Common myeloid progenitor, CD34-positive (primary cell): ENCODE measurements around the gene CEP135.

Experiments used
- CTCF ChIA-PET: fragments of 350-600 bp; sonication (Branson Sonifier 250); formaldehyde crosslinking; loops from one replicate; lab custom pipeline; 2021; ENCODE audit warnings: antibody characterized with exemption; lab: Charles Lee
- POLR2A ChIA-PET: fragments of 350-600 bp; sonication (Branson Sonifier 250); formaldehyde crosslinking; loops from one replicate; lab custom pipeline; 2021; ENCODE audit warnings: antibody characterized with exemption; lab: Charles Lee
- DNase-seq, 3 donors: peaks; one replicate each; pipeline versions ENCODE4 v3.0.0 to v3.0.0-alpha.2; 2013
- H3K27ac ChIP-seq, 2 experiments: 1 replicate in 1 of 2; 2 replicates in 1 of 2; pipeline ENCODE4 v1.7.0; 2013; ENCODE audit warnings: inconsistent platforms in 2 of 2, low read length in 2 of 2, mild to moderate bottlenecking in 2 of 2, low read depth in 1 of 2, moderate library complexity in 1 of 2; ENCODE audit not compliant: severe bottlenecking in 2 of 2, insufficient read depth in 1 of 2, poor library complexity in 1 of 2
- H3K27me3 ChIP-seq, 5 experiments: replicated peaks in 2 of 5; 1 replicate in 3 of 5; 2 replicates in 2 of 5; pipeline versions ENCODE4 v1.6.1 to v1.7.0; 2013; ENCODE audit warnings: low read length in 4 of 5, mild to moderate bottlenecking in 2 of 5, moderate library complexity in 2 of 5, inconsistent platforms in 1 of 5; ENCODE audit not compliant: insufficient read depth in 5 of 5, control insufficient read depth in 4 of 5
- H3K36me3 ChIP-seq, 4 experiments: 1 replicate in 2 of 4; 2 replicates in 2 of 4; pipeline versions ENCODE4 v1.6.1 to v1.7.0; 2013; ENCODE audit warnings: low read length in 3 of 4, control low read depth in 1 of 4, mild to moderate bottlenecking in 1 of 4; ENCODE audit not compliant: control insufficient read depth in 4 of 4, insufficient read depth in 4 of 4
- H3K4me1 ChIP-seq, 4 experiments: 1 replicate in 3 of 4; 2 replicates in 1 of 4; pipeline versions ENCODE4 v1.6.1 to v1.7.1; 2013; ENCODE audit warnings: low read length in 3 of 4, mild to moderate bottlenecking in 3 of 4, control low read depth in 1 of 4, inconsistent platforms in 1 of 4, moderate library complexity in 1 of 4; ENCODE audit not compliant: control insufficient read depth in 4 of 4, insufficient read depth in 4 of 4; ENCODE audit errors: control extremely low read depth in 1 of 4
- H3K4me3 ChIP-seq, 7 experiments: 1 replicate in 4 of 7; 2 replicates in 3 of 7; pipeline versions ENCODE4 v1.5.1 to v1.7.0; 2013; ENCODE audit warnings: mild to moderate bottlenecking in 7 of 7, low read length in 6 of 7, moderate library complexity in 6 of 7, inconsistent platforms in 2 of 7, low read depth in 2 of 7, control low read depth in 1 of 7; ENCODE audit not compliant: insufficient read depth in 4 of 7, control insufficient read depth in 1 of 7; ENCODE audit errors: extremely low read depth in 1 of 7
- H3K9me3 ChIP-seq, 5 experiments: 1 replicate in 4 of 5; 2 replicates in 1 of 5; pipeline versions ENCODE4 v1.6.1 to v1.7.1; 2013; ENCODE audit warnings: low read length in 4 of 5, mild to moderate bottlenecking in 2 of 5, inconsistent platforms in 1 of 5, low read depth in 1 of 5, moderate library complexity in 1 of 5; ENCODE audit not compliant: control insufficient read depth in 4 of 5, insufficient read depth in 2 of 5; ENCODE audit errors: control extremely low read depth in 1 of 5
- WGBS: methylation state at CpG from one replicate; pipeline ENCODE4 v1.1.5; 2013; ENCODE audit not compliant: insufficient coverage; 5-methylcytosine and 5-hydroxymethylcytosine counted together

The CEP135 gene

GRCh38 chr4:56051029-56051709 is 102.4 kb downstream of the CEP135 start:
- POLR2A ChIA-PET, result no interaction called here
- DNase-seq, result no peak
- H3K27me3 ChIP-seq, result no peaks in the 10 kb centered on the region

GRCh38 chr4:56051710-56052075 is 102.9 kb downstream of the CEP135 start:
- H3K4me3 ChIP-seq, result peak overlapping the region in 1 of 7 experiments; percentile 94
- 100% methylated on average over 1 of the region's 1 CpG for WGBS
- ChIA-PET POLR2A (no interaction called here), CTCF (interaction anchor here (0.6 to 2.9 kb wide), 4 partner anchors 8 to 58 kb away, joined by 3 to 13 read pairs (median 4); no protein-coding TSS in a partner anchor)
- H3K36me3 ChIP-seq, result no peaks in the 10 kb centered on the region
- H3K27me3 ChIP-seq, result no peaks in the 10 kb centered on the region
- DNase-seq, result no peak
- no peak overlapping the region for H3K27ac ChIP-seq
- H3K9me3 ChIP-seq, result no peaks in the 10 kb centered on the region
- peaks cover 0 to 32% (median 18%) of the 10 kb centered on the region in 4 experiments for H3K4me1 ChIP-seq

More at GRCh38 chr4:56051029-56051709, 102.4 kb downstream of the CEP135 start:
- H3K36me3 ChIP-seq, result no peaks in the 10 kb centered on the region
- H3K4me1 ChIP-seq, result peaks cover 0 to 32% (median 18%) of the 10 kb centered on the region in 4 experiments
- no peaks in the 10 kb centered on the region for H3K9me3 ChIP-seq
- CTCF ChIA-PET, result interaction anchor here (0.6 to 2.9 kb wide), 5 partner anchors 9 to 137 kb away, joined by 3 to 13 read pairs (median 3); no protein-coding TSS in a partner anchor
- WGBS, result 76% methylated on average over 5 of the region's 7 CpGs
- peak overlapping the region in 1 of 2 experiments; percentile 85 for H3K27ac ChIP-seq
- H3K4me3 ChIP-seq, result peak overlapping the region in 5 of 7 experiments; percentile 90 to 94 (median 92)

GRCh38 chr4:56052481-56052880 is 103.7 kb downstream of the CEP135 start:
- H3K27ac ChIP-seq, result no peak overlapping the region
- H3K4me3 ChIP-seq, result no peak overlapping the region
- no peaks in the 10 kb centered on the region for H3K27me3 ChIP-seq
- POLR2A ChIA-PET, result no interaction called here
- H3K36me3 ChIP-seq, result peaks cover 0 to 3% (median 0%) of the 10 kb centered on the region in 4 experiments
- H3K9me3 ChIP-seq, result no peaks in the 10 kb centered on the region
- DNase-seq, result no peak
- no CpG with 5 or more reads among the region's 1 CpG for WGBS
- CTCF ChIA-PET, result interaction anchor here (0.7 to 2.9 kb wide), 3 partner anchors 7 to 104 kb away, joined by 3 to 13 read pairs (median 5); no protein-coding TSS in a partner anchor
- peaks cover 0 to 32% (median 18%) of the 10 kb centered on the region in 4 experiments for H3K4me1 ChIP-seq

GRCh38 chr4:56052966-56053365 is 104.2 kb downstream of the CEP135 start:
- ChIA-PET CTCF (interaction anchor here (0.7 to 1.3 kb wide), 2 partner anchors 24 to 105 kb away, joined by 3 to 5 read pairs; no protein-coding TSS in a partner anchor), POLR2A (no interaction called here)
- Histone ChIP-seq H3K4me1 (peaks cover 0 to 29% (median 17%) of the 10 kb centered on the region in 4 experiments), H3K27me3 (no peaks in the 10 kb centered on the region), H3K9me3 (no peaks in the 10 kb centered on the region), H3K27ac (no peak overlapping the region), H3K36me3 (peaks cover 0 to 3% (median 0%) of the 10 kb centered on the region in 4 experiments), H3K4me3 (no peak overlapping the region)
- WGBS, result no CpG with 5 or more reads among the region's 5 CpGs
- DNase-seq, result no peak

GRCh38 chr4:56055027-56055977 is 106.6 kb downstream of the CEP135 start:
- POLR2A ChIA-PET, result no interaction called here
- no peak overlapping the region for H3K27ac ChIP-seq
- no peaks in the 10 kb centered on the region for H3K9me3 ChIP-seq
- DNase-seq, result no peak
- H3K36me3 ChIP-seq, result peaks cover 2 to 10% (median 3%) of the 10 kb centered on the region in 4 experiments
- H3K4me1 ChIP-seq, result peaks cover 0 to 22% (median 9%) of the 10 kb centered on the region in 4 experiments
- 81% methylated on average over 4 of the region's 8 CpGs for WGBS
- no peaks in the 10 kb centered on the region for H3K27me3 ChIP-seq
- CTCF ChIA-PET, result interaction anchor here (0.9 to 1.2 kb wide), 2 partner anchors 14 to 79 kb away, joined by 3 to 4 read pairs; no protein-coding TSS in a partner anchor
- no peak overlapping the region for H3K4me3 ChIP-seq

GRCh38 chr4:56055991-56056390 is 107.2 kb downstream of the CEP135 start:
- no peak overlapping the region for H3K27ac ChIP-seq
- H3K4me3 ChIP-seq, result no peak overlapping the region
- no peaks in the 10 kb centered on the region for H3K27me3 ChIP-seq
- POLR2A ChIA-PET, result interaction anchor here (1.2 kb wide), 1 partner anchor 19 kb away, joined by 6 read pairs; no protein-coding TSS in a partner anchor
- H3K4me1 ChIP-seq, result peaks cover 0 to 16% (median 8%) of the 10 kb centered on the region in 4 experiments
- no CpG with 5 or more reads among the region's 1 CpG for WGBS
- CTCF ChIA-PET, result no interaction called here
- no peak for DNase-seq
- no peaks in the 10 kb centered on the region for H3K9me3 ChIP-seq
- peaks cover 2 to 12% (median 8%) of the 10 kb centered on the region in 4 experiments for H3K36me3 ChIP-seq
